Measurements from ENCODE around the gene KCNH6. TPM values are rescaled to one million over a fixed set of nuclear protein-coding genes. Genes with fewer than 3 reads are reported as not detected.

The KCNH6 gene
- total and polyA plus RNA-seq, 2 donors, result not detected

DNA sequence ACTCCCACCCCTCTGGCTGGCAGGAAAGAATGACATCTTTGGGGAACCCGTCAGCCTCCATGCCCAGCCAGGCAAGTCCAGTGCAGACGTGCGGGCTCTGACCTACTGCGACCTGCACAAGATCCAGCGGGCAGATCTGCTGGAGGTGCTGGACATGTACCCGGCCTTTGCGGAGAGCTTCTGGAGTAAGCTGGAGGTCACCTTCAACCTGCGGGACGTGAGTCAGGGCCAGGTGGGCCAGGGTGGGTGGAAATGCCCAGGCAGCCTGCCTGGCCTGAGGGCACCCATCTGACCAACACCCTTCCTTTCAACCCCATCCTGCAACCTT lies 19.0 kb downstream of the KCNH6 start:
- H3K27ac ChIP-seq (ENCODE audit: low read depth), result no peak overlapping the region
- H3K4me3 ChIP-seq (ENCODE audit: low read depth, low read length), result no peak overlapping the region
- H3K36me3 ChIP-seq (ENCODE audit: insufficient read depth), result no peaks in the 10 kb centered on the region
- H3K4me1 ChIP-seq (ENCODE audit: insufficient read depth), result no peaks in the 10 kb centered on the region
- WGBS, result 93% methylated on average over 9 of the region's 9 CpGs
- DNase-seq (ENCODE audit: extremely low spot score), result no peak

DNA sequence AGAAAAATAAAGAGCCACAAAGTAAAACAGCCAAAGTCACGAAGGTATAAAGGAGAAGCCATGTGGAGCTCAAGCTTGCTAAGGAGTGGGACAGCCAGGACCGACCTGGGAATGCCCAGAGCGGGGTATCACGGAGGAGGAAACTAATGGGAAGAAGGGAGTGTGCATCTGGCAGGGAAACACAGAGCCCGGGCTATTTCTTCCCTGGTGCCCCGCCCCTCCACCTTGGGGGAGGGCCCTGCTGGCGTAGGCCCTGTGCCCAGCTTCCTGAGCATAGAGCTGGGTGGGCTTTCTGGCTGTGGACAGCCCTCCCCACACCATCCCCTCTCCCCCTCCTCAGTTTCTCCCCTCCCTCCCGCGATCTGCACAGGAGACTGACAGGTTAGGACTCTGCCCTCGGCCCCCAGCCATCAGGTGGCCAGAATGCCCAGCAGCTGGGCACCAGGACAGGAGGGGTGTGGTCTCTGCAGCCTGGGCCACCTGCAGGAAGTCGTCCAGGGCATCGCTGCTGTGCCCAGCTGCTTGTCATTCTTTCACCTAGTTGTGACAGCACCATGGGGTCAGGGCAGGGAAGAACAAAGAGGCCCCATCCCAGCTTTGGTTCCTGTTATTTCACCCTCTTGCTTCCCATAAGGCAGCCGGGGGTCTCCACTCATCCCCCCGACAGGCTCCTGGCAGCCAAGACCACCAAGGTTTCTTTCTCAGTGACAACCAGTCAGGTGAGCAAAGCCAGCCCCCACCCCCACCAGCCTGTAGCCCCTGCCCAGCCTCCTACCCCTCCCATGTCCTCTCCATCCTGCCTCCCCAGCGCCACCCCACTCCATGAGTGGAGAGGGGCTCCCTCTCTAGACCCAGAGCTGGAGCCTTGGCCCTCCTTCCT lies 20.0 kb downstream of the KCNH6 start:
- Histone ChIP-seq H3K4me1 (ENCODE audit: insufficient read depth) (no peaks in the 10 kb centered on the region), H3K36me3 (ENCODE audit: insufficient read depth) (no peaks in the 10 kb centered on the region), H3K27ac (ENCODE audit: low read depth) (no peak overlapping the region), H3K4me3 (ENCODE audit: low read depth, low read length) (no peak overlapping the region)
- no peak for DNase-seq (ENCODE audit: extremely low spot score)
- 60% methylated on average over 15 of the region's 15 CpGs for WGBS

DNA sequence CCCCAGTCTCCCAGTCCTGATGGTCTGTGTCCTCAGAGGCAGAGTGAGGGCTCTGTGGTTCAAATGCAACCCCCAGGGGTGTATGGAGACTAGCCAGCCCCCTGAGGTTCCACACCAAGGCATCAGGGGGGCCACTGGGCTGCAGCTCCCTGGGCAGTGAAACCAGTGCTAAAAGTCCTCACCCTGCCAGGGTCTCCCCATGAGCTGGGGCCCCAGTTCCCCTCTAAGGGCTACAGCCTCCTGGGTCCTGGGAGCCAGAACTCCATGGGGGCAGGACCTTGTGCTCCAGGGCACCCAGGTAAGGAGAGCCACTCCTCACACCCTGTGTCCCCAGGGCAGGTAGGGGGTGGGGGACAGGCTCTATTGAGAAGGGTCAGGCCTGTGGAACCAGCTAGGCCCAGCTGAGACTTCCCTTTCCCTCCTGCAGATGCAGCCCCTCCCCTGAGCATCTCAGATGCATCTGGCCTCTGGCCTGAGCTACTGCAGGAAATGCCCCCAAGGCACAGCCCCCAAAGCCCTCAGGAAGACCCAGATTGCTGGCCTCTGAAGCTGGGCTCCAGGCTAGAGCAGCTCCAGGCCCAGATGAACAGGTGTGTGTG lies 20.8 kb downstream of the KCNH6 start:
- no peak overlapping the region for H3K4me3 ChIP-seq (ENCODE audit: low read depth, low read length)
- no peaks in the 10 kb centered on the region for H3K4me1 ChIP-seq (ENCODE audit: insufficient read depth)
- DNase-seq (ENCODE audit: extremely low spot score), result no peak
- no peaks in the 10 kb centered on the region for H3K36me3 ChIP-seq (ENCODE audit: insufficient read depth)
- no peak overlapping the region for H3K27ac ChIP-seq (ENCODE audit: low read depth)

DNA sequence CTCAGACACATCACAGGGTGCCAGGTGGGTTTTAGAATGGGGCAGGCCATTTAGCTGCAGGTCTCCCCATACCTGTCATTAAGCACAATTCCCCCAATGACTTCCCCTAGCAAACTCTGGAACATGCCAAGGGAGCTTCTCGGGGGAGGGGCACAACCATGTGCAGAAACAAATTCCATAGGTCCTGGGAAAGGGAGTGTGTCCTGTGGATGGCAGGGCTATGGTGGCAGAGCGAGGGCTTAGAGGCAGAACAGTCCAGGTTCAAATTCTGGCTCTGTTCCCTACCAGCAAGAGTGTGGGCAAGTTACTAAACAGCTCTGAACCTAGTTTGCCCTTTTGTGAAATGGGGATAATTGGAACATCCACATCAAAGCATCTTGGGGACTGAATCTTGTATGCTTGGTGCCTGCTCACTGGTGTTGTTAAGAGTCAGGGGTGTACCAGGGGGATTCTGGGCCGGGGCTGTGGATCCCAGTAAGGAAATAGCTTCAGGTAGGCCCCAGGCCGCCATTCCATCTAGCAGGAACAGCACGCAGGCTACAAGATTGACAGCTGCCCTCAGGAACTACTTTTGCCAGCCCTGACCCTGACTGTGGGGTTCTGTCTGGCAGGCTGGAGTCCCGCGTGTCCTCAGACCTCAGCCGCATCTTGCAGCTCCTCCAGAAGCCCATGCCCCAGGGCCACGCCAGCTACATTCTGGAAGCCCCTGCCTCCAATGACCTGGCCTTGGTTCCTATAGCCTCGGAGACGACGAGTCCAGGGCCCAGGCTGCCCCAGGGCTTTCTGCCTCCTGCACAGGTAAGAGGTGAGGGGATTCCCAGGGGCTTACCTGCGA lies 21.5 kb downstream of the KCNH6 start:
- DNase-seq (ENCODE audit: extremely low spot score), result no peak
- no peaks in the 10 kb centered on the region for H3K36me3 ChIP-seq (ENCODE audit: insufficient read depth)
- no peak overlapping the region for H3K4me3 ChIP-seq (ENCODE audit: low read depth, low read length)
- no peaks in the 10 kb centered on the region for H3K4me1 ChIP-seq (ENCODE audit: insufficient read depth)
- WGBS, result 90% methylated on average over 13 of the region's 13 CpGs
- H3K27ac ChIP-seq (ENCODE audit: low read depth), result no peak overlapping the region

DNA sequence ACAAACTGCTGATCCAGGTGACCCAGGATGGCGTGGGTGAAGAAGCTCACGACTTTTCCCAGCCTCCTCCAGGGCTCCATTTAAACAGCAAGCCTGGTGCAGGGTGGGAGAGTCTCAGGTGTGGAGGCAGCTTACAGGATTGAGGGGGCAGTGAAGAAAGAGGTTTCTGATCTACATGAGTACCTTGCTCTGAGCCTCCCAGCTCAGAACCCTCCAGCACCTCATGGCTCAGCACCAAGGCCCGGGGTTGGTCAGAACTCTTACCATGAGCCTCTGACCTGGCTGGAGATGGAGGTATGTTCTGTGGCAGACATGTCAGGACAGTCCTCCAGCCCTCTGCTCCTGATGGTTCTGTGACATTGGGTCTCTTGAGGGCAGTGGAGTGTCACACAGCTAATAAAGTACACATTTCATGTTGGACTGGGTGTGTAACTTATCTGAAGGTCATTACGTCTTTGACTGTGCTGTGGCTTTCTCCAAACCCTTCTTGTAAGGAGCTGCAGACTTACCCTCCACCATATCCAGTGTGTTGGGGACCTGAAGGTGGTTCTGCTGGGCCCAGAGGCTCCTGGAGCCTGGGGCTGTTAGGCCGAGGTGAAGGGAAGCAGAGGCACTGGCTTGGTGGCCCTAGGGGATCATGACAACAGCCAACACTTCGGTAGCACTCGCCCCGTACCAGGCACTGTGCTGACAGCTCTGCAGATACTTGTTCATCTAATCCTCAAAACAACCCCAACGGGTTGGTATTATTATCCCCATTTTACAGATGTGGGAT lies 23.3 kb downstream of the KCNH6 start:
- no peak for DNase-seq (ENCODE audit: extremely low spot score)
- no peak overlapping the region for H3K4me3 ChIP-seq (ENCODE audit: low read depth, low read length)
- H3K4me1 ChIP-seq (ENCODE audit: insufficient read depth), result no peaks in the 10 kb centered on the region
- WGBS, result 87% methylated on average over 9 of the region's 9 CpGs
- H3K27ac ChIP-seq (ENCODE audit: low read depth), result no peak overlapping the region
- H3K36me3 ChIP-seq (ENCODE audit: insufficient read depth), result no peaks in the 10 kb centered on the region

DNA sequence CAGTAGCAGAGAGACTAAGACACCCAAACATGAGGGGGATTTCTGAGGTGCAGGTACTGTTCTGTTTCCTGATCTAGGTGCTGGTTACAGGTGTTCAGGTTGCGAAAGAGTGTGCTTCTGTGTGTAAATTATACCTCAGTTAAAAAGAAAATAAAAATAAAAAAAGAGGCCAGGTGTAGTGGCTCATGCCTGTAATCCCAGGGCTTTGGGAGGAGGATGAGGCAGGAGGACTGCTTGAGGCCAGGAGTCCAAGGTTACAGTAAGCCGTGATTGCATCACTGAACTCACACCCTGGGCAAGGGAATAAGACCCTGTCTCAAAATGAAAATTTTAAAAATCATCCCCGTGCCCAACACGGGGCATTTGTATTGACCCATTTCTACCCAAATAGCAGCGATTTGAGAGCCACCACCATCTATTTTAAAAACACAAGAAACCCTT lies 23.9 kb downstream of the KCNH6 start:
- no peaks in the 10 kb centered on the region for H3K36me3 ChIP-seq (ENCODE audit: insufficient read depth)
- no peak overlapping the region for H3K27ac ChIP-seq (ENCODE audit: low read depth)
- H3K4me1 ChIP-seq (ENCODE audit: insufficient read depth), result no peaks in the 10 kb centered on the region
- WGBS, result 71% methylated on average over 5 of the region's 5 CpGs
- no peak for DNase-seq (ENCODE audit: extremely low spot score)
- no peak overlapping the region for H3K4me3 ChIP-seq (ENCODE audit: low read depth, low read length)

DNA sequence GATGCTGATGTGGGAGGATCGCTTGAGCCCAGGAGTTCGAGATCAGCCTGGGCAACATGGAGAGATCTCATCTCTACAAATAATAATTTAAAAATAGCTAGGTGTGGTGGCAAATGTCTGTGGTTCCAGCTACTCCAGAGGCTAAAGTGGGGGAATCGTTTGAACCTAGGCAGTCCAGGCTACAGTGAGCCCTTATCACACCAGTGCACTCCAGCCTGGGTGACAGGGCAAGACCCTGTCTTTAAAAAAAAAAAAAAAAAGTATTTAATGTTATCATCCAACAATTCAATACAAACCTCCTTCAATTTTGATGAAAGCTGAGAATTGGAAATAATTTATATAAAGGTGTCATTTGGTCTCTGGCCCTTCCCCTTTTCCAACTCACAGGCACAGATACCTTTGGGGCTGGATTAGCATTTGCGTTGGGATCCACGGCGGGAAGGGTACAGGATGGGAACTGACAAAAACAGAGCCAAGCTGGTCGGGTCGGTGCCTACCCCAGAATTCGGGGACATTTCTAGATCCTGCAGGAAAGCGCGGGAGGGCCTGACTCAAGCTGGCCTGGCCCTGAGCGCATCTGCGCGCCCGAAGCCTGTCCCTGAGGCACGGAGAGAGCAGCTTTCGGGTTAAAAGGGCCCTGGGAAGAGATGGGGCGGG lies 26.3 kb downstream of the KCNH6 start:
- no peak for DNase-seq (ENCODE audit: extremely low spot score)
- no peaks in the 10 kb centered on the region for H3K36me3 ChIP-seq (ENCODE audit: insufficient read depth)
- H3K4me1 ChIP-seq (ENCODE audit: insufficient read depth), result no peaks in the 10 kb centered on the region
- peak overlapping the region; percentile 73 for H3K27ac ChIP-seq (ENCODE audit: low read depth)
- H3K4me3 ChIP-seq (ENCODE audit: low read depth, low read length), result peak overlapping the region; percentile 43
- 18% methylated on average over 18 of the region's 18 CpGs for WGBS

GRCh38 chr17:63549946-63550816 lies 27.0 kb downstream of the KCNH6 start, which contains the start of gene DCAF7:
Gene DCAF7 (plus strand): TSS chr17:63550477. CDS start chr17:63550678, 201 bp downstream.
- peak; percentile 99 for DNase-seq (ENCODE audit: extremely low spot score)
- Histone ChIP-seq H3K27ac (ENCODE audit: low read depth) (peak within 1 kb of the TSS; percentile 97), H3K4me1 (ENCODE audit: insufficient read depth) (no peaks in the 10 kb centered on the region), H3K4me3 (ENCODE audit: low read depth, low read length) (peak within 1 kb of the TSS; percentile 93), H3K36me3 (ENCODE audit: insufficient read depth) (peaks cover under 1% of the 10 kb centered on the region)
- under 1% methylated on average over 72 of the region's 72 CpGs for WGBS

DNA sequence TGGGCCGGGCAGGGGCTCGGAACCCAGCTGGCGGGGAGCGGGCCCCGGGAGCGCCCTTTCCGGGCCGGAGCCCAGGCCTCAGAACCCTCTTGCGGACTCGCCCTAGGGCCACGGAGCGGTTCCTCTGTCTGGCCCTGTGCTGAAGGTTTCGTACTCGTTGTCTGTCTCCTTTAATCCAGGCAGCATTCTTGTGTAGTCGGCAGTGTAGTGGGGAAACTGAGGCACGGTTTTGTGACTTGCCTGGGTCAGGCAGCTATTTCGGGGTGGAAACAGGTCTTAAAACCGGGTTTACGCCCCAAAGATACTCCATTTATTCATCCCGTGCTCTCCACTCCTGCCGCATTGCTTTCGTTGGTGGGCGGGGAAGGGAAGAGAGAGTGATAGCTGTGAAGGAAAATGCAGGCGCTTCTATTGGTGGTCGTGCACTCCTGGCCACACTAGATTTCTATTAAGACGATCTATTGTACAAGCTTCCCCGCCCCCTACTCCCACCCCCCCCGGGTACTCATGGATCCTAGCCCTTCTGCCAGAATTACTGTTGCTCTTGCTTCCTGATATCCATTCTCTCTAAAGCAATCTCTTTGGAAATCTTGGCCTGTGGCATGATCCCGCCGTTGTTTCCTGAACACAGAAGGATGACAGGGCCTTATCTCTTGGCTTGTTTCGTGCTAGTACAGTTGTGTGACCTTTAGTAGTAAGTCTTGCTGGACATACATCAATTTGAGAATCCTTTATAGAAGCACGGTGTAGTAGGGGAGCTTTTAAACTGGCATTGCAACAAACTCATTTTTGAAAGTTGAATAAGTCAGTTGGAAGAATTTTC lies 27.9 kb downstream of the KCNH6 start:
- DNase-seq (ENCODE audit: extremely low spot score), result no peak
- H3K4me1 ChIP-seq (ENCODE audit: insufficient read depth), result no peaks in the 10 kb centered on the region
- WGBS, result under 1% methylated on average over 32 of the region's 32 CpGs
- H3K27ac ChIP-seq (ENCODE audit: low read depth), result peak overlapping the region; percentile 97
- H3K36me3 ChIP-seq (ENCODE audit: insufficient read depth), result peaks cover 1% of the 10 kb centered on the region
- peak overlapping the region; percentile 93 for H3K4me3 ChIP-seq (ENCODE audit: low read depth, low read length)

- WGBS, result 36% methylated on average over 6 of the region's 6 CpGs
Measured at GRCh38 chr17:63552211-63552610, 29.1 kb downstream of the KCNH6 start.

DNA sequence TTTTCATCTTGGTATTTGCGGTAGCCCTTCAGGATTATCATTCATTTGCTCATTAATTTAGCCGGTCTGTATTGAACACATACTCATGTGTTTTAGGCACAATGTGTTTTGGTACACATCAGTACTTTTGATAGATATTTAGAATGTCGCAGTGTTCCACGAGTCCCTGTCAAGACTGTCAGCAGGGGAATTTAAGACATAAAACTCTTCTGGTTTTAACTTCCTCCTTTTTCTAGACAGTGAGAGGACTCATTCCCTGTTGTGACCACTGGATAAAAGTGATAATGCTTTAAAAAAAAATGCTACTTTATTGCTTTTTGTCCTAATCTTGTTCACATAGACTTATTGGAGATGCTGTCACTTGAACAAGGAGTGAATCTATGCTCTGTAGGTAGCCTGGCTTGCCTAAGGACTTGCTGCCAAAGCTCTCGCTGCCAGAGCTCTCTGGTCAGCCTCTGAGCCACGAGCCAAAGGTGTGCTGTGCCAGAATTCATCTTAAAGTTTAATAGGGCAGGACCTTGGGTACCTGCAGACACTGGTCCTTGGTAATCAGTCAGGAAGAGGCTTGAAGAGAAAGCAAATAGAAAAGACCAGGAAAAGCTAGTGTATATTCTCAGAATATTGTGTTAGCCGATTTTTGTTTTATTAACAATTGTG lies 32.5 kb downstream of the KCNH6 start:
- Histone ChIP-seq H3K4me3 (ENCODE audit: low read depth, low read length) (no peak overlapping the region), H3K36me3 (ENCODE audit: insufficient read depth) (peaks cover 1% of the 10 kb centered on the region), H3K27ac (ENCODE audit: low read depth) (no peak overlapping the region), H3K4me1 (ENCODE audit: insufficient read depth) (no peaks in the 10 kb centered on the region)
- DNase-seq (ENCODE audit: extremely low spot score), result no peak
- WGBS, result 79% methylated on average over 7 of the region's 7 CpGs

More at GRCh38 chr17:63552211-63552610, 29.1 kb downstream of the KCNH6 start:
- Histone ChIP-seq H3K27ac (ENCODE audit: low read depth) (no peak overlapping the region), H3K4me3 (ENCODE audit: low read depth, low read length) (peak overlapping the region; percentile 16), H3K36me3 (ENCODE audit: insufficient read depth) (peaks cover 1% of the 10 kb centered on the region), H3K4me1 (ENCODE audit: insufficient read depth) (no peaks in the 10 kb centered on the region)
- no peak for DNase-seq (ENCODE audit: extremely low spot score)
